ENCODE data around the gene GNAQ.

GNAQ gene

DNA sequence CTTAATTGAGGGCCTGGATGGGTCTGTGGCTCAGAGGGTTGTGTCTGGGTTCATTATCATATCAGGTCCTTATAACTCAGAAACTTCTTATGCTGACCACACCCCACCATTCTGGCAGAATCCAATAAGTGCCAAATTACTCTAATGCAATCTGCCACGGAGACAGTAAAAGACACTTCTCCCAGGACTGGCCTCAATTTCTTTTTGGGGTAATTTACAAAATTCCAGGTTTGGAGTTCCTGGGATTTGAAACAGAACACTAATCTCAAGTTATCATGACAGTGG, 187.8 kb downstream of the GNAQ start:
- no peak for DNase-seq (ENCODE audit: low read depth)

- no peak for DNase-seq (ENCODE audit: low read depth)
These were observed 188.3 kb downstream of the GNAQ start for GRCh38 chr9:77843076-77843870.

DNA sequence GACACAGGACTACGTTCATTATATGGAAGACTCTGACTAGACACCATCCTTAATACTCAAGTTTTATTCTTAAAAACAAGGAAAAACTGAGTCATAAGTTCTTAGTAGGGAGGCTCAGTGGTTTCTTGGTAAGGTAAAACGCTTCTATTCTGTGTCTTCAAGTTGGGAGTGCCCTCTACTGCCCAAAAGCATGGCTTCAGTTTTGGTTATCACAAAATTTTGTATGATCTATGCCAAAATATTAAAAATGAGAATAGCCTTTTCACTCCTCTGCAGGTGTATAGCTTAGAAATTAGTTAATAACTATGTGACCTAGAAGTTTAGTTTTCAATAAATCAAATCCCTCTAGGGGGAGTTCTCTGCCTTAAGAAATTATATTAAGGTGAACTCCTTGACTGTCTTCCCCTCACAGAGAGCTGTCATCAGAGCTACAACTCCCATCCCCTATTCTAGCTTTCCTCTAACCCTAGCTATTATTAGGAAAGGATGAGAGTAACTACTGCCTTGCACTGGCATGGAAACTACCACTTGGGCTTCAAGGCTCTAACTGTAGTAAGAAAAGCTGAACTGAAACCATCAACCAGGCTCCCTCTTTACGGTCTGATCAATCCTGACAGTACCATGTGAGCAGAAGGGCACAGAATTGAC, 189.7 kb downstream of the GNAQ start:
- DNase-seq (ENCODE audit: low read depth), result no peak

DNA sequence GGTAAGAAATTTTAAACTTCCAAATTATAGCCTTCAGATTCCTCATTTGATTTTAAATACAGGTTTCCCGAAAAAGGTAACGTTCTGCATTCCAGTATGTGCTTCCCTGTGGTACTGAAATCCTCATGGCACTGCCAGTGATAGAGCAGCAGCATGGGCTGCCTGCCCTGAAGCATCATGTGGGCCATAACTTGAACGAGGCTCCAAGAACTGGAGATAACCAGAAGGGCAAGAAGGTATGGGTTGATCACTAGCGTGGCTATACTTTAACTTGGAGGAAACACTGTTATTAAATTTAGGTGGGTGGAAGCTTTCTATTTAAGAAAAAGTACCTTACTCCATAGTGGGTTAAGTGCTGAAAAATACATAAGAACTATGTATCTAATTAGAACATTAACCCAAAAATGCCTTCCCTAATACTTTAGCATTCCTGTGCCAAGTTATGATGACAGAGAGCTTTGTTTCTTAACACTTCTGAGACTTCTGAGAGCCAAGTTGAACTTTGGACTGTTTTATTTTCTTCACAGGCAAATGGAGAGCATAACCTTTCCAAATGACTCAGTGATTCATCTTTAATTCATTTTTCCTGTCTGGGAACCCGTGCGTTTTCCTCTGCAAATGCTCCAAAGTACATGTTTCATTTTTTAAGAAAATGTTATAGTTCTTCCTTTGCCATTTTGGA, 192.0 kb downstream of the GNAQ start:
- DNase-seq (ENCODE audit: low read depth), result no peak

DNA sequence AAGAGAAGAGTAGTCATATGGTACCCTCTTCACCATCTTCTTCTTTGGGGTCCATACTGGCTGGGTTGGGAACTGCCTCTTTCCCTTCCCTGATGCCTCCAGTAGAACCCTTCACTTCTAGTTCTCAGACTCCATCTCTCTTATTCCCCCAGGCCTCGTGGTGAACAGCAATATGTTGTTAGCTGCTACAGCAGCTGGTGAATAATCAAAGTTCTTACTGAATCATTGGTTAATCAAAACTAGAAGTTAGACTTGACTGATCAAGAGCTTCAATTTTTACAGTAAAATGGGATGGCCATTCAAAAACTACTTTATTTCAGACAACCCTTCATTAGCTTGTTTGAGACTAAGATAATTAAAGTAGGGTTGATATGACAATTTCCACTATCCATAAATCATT, 192.6 kb downstream of the GNAQ start:
- DNase-seq (ENCODE audit: low read depth), result no peak

- DNase-seq (ENCODE audit: low read depth), result no peak
These were observed 196.6 kb downstream of the GNAQ start for GRCh38 chr9:77834898-77835488.

GRCh38 chr9:77833561-77834429, 197.8 kb downstream of the GNAQ start:
- DNase-seq (ENCODE audit: low read depth), result no peak

GRCh38 chr9:77832639-77833038, 199.0 kb downstream of the GNAQ start:
- no peak for DNase-seq (ENCODE audit: low read depth)

- no peak for DNase-seq (ENCODE audit: low read depth)
These were observed 199.8 kb downstream of the GNAQ start for GRCh38 chr9:77831781-77832180.

DNA sequence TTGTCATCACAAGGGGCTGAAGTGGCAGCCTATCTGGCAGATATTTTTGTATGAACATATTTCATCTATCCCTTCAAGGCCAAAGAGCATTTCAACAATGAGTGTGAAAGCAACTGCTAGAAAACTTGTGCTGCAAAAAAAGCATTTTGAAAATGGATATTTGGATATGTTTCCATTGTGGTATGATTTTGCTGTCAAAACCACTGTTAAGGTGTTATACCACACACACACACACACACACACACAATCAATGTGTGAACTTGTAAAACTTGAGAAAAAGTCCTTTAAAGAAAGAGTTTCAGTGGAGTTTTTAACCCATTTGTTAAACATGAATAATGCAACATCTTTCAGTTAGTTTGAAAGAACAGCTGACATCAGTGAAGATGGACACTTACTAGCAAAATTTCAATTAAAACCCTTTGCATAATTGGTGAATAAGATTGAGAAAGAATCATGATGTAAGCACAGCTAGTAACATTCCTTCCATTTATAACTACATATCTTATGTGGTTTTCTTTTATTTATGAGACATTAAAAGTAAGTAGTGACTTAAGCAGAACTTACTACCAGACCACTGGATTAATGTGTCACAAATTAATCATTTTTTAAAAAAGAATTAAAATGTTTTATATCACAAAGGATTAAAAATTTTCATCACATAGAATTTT, 200.9 kb downstream of the GNAQ start:
- no peak for DNase-seq (ENCODE audit: low read depth)

DNA sequence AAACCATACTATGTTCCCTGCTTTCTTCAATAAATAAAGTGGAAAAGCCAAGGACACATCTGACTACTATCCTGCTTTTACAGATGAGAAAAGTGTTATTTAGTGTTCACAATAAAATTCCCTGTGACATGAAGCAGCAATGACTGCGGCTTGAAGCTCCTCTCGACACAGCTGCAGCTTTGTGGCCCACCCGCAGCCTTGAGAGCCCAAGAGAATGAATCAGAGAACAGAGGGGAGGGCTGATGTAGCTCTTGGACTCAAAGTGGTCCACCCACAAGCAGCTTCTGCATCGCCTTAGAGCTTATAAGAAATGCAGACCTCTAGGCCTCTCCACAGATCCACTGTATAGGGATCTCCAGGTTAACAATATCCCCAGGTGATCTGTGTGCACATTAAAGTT, 202.2 kb downstream of the GNAQ start:
- DNase-seq (ENCODE audit: low read depth), result no peak

- no peak for DNase-seq (ENCODE audit: low read depth)
These were observed 204.4 kb downstream of the GNAQ start for GRCh38 chr9:77827104-77827784.

DNA sequence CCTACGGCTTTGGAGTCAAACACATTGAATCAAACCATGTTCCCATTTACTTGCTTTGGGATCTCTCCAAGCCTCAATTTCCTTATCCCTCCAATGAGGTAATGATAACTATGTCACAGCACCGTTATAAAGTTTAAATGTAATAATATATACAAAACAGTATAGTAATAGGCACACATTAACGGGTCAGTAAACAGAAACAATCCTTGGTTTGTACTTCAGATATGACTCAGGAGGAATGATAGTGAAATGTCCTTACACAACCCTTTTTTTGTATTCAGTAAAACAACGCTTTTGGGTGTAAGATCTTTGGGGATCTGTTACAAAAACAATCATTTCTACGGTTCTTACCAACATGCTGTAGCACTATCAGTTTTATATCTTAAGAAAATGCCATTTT, 205.0 kb downstream of the GNAQ start:
- no peak for DNase-seq (ENCODE audit: low read depth)

DNA sequence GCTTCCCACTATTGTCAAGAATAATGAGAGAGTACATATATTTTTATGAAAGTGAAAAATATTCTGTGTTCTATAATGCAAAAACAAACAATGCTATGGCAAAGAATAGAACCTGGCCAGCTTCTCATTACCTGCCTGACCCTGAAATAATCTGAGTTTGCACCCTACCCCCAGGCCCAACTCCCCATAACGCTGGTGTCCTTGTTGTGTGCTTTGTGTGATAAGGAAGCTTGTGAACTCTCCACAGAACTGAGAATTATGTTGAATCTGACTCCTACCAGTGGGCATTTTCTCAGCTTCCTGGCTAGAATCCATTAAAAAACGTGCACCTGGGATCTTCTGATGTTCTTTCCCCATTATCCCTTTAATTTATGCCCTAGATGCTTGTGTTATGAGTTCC, 205.5 kb downstream of the GNAQ start:
- no peak for DNase-seq (ENCODE audit: low read depth)

GRCh38 chr9:77825361-77825760, 206.2 kb downstream of the GNAQ start:
- no peak for DNase-seq (ENCODE audit: low read depth)

GRCh38 chr9:77820293-77820954, 211.2 kb downstream of the GNAQ start:
- DNase-seq (ENCODE audit: low read depth), result no peak

GRCh38 chr9:77819657-77820056, 212.0 kb downstream of the GNAQ start:
- no peak for DNase-seq (ENCODE audit: low read depth)

DNA sequence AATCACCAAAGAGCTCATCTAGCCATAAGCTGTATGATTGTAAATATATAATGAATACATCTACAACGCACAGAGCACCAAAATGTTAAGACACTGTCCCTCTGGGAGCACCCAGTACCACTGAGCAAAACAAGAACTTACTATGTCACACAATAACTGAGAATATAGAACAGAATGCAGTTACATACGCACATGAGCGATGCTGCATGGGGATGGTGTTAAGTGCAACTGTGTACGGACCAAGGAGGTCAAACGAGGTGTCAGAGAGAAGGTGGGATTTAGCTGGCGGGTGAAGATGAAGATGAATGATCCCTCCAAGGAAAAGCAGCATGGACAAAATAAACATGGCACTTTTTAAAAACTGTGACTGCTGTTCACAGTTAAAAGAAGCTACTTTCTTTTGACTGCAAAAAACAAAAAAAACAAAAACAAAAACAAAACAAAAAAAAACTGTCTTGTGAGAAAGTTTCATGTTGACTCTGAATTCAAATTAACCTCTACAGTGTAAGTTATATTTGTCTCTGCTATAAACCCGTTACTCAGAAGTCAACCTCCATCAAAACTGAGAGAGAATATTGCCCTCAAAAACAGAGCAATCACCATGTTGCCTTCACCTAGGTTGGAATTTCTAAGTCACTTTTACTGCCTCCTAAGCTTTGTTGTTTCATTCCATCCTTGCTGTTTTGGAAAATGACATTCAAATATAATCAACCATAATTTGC, 213.9 kb downstream of the GNAQ start:
- DNase-seq (ENCODE audit: low read depth), result no peak

GRCh38 chr9:77816641-77817341, 214.8 kb downstream of the GNAQ start:
- no peak for DNase-seq (ENCODE audit: low read depth)
